ENCODE data around the gene JTB. TPM values are rescaled to one million over a fixed set of nuclear protein-coding genes. Genes with fewer than 3 reads are reported as not detected.

JTB gene
- total and polyA plus RNA-seq, 5 donors, result 92.1 to 143 (median 107) TPM

DNA sequence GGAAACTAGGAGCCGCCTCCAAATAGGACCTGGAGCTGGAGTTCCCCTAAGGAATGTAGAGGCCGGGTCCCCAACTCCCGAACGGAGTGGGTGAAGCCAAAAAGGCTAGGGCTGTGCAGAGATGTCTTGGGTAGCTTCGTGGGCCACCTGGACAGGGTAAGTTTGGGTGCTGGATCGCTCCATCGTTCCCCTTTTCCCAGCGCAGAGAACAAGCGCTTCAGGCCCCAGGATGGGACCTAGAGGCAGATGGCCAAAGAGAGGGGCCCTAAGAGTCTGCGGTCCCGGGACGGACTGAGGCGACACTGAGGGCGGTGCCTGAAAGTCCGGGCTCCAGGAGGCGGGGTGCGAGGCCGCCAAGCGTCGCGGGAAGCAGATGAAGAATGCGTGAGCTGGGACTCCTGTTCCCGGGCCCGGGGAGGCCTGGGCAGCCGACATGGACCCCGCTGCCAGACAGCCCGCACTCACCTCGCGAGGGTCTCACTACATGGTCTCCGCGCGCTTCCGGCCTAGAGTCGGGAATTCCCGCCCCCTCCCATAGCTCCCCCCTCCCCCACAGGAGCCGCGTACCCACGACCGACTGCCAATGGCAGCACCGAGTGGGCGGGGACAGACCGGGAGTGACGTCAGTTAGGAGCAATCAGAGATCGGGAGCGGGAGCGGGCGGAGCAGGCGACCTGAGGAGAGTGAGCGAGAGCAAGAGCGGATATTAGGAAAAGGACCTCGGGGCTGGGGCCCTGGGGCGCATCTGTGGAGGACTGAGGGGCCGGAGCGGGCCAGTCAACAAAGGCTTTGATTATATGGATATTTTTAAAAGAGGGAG, 14.2 kb downstream of the JTB start, which contains the start of gene SLC39A1:
Gene SLC39A1, minus strand, starts transcription at position 508 of the 820 bp plus-strand sequence. CDS start 822 bp downstream, outside the sequence.
- peaks cover 15% of the 10 kb centered on the region for H3K4me1 ChIP-seq (ENCODE audit: control insufficient read depth, insufficient read depth, low read length)
- peak; percentile 86 to 88 for ATAC-seq
- H3K27me3 ChIP-seq (ENCODE audit: control insufficient read depth, insufficient read depth), result no peaks in the 10 kb centered on the region
- intact Hi-C loops (cut with DNase I), result no loop called here
- DNase-seq, result peak; percentile 98 to 100 (median 99)
- no peaks in the 10 kb centered on the region for H3K9me3 ChIP-seq (ENCODE audit: control insufficient read depth, low read length)
- H3K27ac ChIP-seq (ENCODE audit: low read length), result peak within 1 kb of the TSS; percentile 93
- under 1% methylated on average over 54 of the region's 54 CpGs for WGBS
- H3K4me3 ChIP-seq (ENCODE audit: low read length), result peak within 1 kb of the TSS; percentile 57

DNA sequence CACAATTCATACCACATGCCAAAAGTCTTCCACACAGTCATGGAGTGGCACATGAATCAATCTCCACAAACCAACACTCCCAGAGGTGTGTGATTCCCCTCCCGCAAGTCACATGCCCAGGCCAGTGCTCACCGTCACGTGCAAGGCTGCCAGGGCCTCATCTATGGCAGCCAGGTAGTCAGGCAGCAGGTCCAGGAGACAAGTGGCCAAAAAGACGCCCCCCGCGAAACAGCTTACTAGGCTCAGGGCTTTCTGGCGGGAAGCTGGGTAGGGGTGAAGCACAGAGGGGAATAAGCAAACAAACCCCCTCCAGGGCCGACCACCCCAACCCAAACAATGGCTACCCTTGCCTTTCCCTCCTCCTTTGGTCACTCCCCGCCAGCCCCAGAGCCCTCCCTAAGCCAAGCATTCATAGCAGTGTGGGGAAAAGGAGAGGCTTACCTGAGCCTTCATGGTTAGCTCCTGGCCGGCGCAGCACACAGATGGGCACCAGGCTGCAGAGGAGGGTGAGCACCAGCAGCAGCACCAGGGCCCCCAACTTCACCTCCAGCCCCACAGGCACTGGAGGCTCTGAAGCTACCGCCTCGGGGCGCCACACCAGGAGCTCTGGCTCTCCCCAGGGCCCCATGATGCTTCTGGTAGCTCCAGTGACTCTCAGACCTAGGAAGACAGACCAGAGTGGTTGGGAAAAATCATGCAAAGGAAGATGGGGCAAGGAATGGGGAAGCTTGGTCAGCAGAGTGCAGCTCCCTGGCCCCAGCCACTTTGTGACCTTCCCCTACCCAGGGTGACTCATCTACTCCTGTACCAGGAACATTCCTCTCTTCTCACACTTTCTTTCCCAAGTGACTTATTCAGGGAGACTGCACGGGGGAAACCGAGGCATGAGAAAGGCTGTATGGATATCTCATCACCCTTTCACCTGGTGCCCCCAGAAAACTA, 15.1 kb downstream of the JTB start:
- intact Hi-C loops (cut with DNase I), result no loop called here
- DNase-seq (peak; percentile 36 to 55 (median 50)), ATAC-seq (no peak)
- peaks cover 12% of the 10 kb centered on the region for H3K4me1 ChIP-seq (ENCODE audit: control insufficient read depth, insufficient read depth, low read length)
- WGBS, result 42% methylated on average over 16 of the region's 16 CpGs
- peak overlapping the region; percentile 93 for H3K27ac ChIP-seq (ENCODE audit: low read length)
- H3K9me3 ChIP-seq (ENCODE audit: control insufficient read depth, low read length), result no peaks in the 10 kb centered on the region
- peak overlapping the region; percentile 57 for H3K4me3 ChIP-seq (ENCODE audit: low read length)
- H3K27me3 ChIP-seq (ENCODE audit: control insufficient read depth, insufficient read depth), result no peaks in the 10 kb centered on the region

DNA sequence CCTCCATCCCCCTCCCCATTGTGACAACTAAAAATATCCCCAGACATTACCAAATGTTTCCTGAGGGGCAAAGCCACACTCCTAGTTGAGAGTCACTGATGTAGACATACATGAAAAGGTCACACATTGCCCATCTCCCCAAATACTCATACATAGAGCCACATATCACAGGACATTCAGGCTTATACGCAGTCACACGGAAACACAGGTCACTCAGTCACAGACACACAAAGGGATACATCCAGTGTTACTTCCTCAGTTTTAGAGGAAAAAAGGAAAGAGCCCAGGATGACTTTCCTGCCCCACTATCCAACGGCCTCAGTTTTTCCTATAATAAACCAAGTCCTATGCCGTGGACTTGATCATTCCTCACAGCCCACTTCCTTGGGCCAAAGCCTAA, 16.1 kb downstream of the JTB start:
- intact Hi-C loops (cut with DNase I), result no loop called here
- DNase-seq, result no peak
- H3K4me1 ChIP-seq (ENCODE audit: control insufficient read depth, insufficient read depth, low read length), result peaks cover 12% of the 10 kb centered on the region
- ATAC-seq, result no peak
- H3K4me3 ChIP-seq (ENCODE audit: low read length), result no peak overlapping the region
- no peaks in the 10 kb centered on the region for H3K27me3 ChIP-seq (ENCODE audit: control insufficient read depth, insufficient read depth)
- 65% methylated on average over 4 of the region's 4 CpGs for WGBS
- no peaks in the 10 kb centered on the region for H3K9me3 ChIP-seq (ENCODE audit: control insufficient read depth, low read length)
- H3K27ac ChIP-seq (ENCODE audit: low read length), result peak overlapping the region; percentile 36

DNA sequence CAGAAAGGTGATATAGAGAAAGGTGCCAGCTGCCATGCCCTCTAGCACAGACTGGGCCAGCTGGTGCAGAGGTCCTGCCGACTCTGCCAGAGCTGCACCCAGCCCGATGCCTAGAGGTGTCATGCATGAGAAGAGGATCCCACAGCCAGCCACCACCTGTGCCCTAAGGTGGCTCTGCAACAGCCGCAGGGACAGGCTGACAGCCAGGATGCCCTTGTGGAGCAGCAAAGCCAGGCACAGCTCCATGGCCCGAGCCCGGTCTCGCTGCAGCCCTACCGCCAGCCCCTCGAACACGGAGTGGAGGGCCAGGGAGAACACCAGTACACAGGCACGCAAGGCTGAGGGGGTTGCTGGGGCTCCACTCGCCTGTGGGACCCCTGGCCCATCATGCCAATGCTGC, 17.3 kb downstream of the JTB start:
- H3K4me1 ChIP-seq (ENCODE audit: control insufficient read depth, insufficient read depth, low read length), result peaks cover 18% of the 10 kb centered on the region
- no peak for ATAC-seq

DNA sequence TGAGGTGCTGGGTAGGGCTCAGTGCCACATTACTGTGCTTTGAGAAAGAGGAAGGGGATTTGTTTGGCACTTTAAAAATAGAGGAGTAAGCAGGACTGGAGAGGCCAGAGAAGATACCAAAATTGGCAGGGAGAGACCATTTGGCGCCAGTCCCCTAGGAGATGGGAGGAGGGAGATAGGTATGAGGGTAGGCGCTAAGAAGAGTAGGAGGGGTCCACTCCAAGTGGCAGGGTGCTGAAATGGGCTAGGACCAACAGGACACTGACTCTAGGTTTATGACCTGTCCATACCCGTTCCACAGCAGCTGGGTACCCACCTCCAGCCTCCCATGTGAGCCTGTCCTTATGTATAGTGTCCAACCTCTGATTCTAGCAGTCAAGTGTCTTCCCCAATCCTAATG, 18.0 kb downstream of the JTB start:
- ATAC-seq (no peak), DNase-seq (peak in 1 of 3 donors; percentile 61)
- 37% methylated on average over 3 of the region's 3 CpGs for WGBS
- Histone ChIP-seq H3K27ac (ENCODE audit: low read length) (peak overlapping the region; percentile 82), H3K4me1 (ENCODE audit: control insufficient read depth, insufficient read depth, low read length) (peaks cover 18% of the 10 kb centered on the region), H3K9me3 (ENCODE audit: control insufficient read depth, low read length) (no peaks in the 10 kb centered on the region), H3K4me3 (ENCODE audit: low read length) (no peak overlapping the region), H3K27me3 (ENCODE audit: control insufficient read depth, insufficient read depth) (no peaks in the 10 kb centered on the region)
- intact Hi-C loops (cut with DNase I), result no loop called here

More for the DNA sequence above, 17.3 kb downstream of the JTB start:
- 90% methylated on average over 11 of the region's 11 CpGs for WGBS
- DNase-seq, result peak in 2 of 3 donors; percentile 55 to 64
- no peaks in the 10 kb centered on the region for H3K9me3 ChIP-seq (ENCODE audit: control insufficient read depth, low read length)
- intact Hi-C loops (cut with DNase I), result no loop called here
- H3K27ac ChIP-seq (ENCODE audit: low read length), result peak overlapping the region; percentile 82
- H3K4me3 ChIP-seq (ENCODE audit: low read length), result no peak overlapping the region
- H3K27me3 ChIP-seq (ENCODE audit: control insufficient read depth, insufficient read depth), result no peaks in the 10 kb centered on the region

DNA sequence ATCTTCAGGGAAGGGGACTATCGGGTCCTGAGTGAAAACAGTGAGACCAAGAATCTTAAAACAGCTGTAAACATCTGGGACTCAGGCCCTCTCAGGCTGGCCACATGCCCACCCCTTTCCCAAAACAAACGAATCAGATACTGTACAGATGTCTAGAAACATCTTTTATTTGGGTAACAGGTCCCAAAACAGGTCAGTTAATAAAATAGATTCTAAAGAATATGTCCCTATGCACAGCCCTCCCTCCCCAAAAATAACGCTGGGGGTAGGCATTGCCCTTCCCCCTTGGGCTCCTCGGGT, 18.6 kb downstream of the JTB start:
- ATAC-seq, result no peak

DNA sequence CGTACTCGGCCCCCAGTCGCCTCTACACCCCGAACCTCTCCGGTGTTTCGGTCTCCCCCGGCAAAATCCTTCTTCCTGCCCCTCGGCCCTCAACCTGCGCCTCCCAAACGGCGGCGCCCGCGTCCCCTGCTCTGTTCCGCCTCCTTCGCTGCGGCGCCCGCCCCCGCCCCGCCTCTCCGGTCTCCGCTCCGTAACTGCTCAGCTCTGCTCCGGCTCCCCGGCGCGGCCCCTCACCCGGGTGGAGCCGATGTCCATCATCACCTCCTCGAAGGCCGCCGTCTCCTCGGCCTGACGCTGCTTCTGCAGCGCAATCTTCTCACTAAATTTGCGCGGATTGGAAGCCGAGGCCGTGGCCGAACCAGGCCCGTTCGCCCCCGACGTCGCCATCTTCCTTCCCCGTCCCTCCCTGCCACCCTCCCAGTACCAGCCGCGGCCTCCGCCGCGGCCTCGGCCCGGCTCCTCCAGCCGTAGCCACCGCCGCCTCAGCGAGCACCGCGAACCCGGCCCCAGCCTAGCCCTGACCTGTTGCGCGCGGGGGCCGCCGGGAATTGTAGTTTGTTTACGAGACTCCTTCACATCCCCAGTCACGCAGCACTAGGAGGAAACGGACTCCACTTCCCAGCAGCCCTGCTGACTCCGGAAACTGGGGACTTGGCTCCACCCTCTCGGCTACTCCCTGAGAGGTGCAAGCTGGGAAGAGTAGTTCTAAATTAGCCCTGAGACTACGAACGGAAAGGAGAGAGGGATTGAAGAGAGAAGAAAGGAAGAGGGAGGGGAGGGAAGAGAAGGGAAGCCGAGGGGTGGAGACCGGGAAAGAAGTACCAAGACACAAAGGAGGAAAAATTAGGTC, 19.1 kb downstream of the JTB start, which contains the start of gene CRTC2:
Gene CRTC2, minus strand, starts transcription at position 502 of the 850 bp plus-strand sequence. Its CDS starts 115 bp downstream, at position 387.
- peak; percentile 91 to 92 for ATAC-seq
- H3K9me3 ChIP-seq (ENCODE audit: control insufficient read depth, low read length), result no peaks in the 10 kb centered on the region
- H3K27ac ChIP-seq (ENCODE audit: low read length), result peak within 1 kb of the TSS; percentile 92
- H3K4me1 ChIP-seq (ENCODE audit: control insufficient read depth, insufficient read depth, low read length), result peaks cover 18% of the 10 kb centered on the region
- WGBS, result under 1% methylated on average over 74 of the region's 75 CpGs
- peak; percentile 99 to 100 (median 99) for DNase-seq
- intact Hi-C loops (cut with DNase I), result no loop called here
- H3K4me3 ChIP-seq (ENCODE audit: low read length), result peak within 1 kb of the TSS; percentile 78
- H3K27me3 ChIP-seq (ENCODE audit: control insufficient read depth, insufficient read depth), result no peaks in the 10 kb centered on the region

More for the DNA sequence above, 18.6 kb downstream of the JTB start:
- H3K27me3 ChIP-seq (ENCODE audit: control insufficient read depth, insufficient read depth), result no peaks in the 10 kb centered on the region
- DNase-seq, result peak in 1 of 3 donors; percentile 77
- H3K4me1 ChIP-seq (ENCODE audit: control insufficient read depth, insufficient read depth, low read length), result peaks cover 18% of the 10 kb centered on the region
- 8% methylated on average over 4 of the region's 4 CpGs for WGBS
- intact Hi-C loops (cut with DNase I), result no loop called here
- peak overlapping the region; percentile 82 for H3K27ac ChIP-seq (ENCODE audit: low read length)
- H3K9me3 ChIP-seq (ENCODE audit: control insufficient read depth, low read length), result no peaks in the 10 kb centered on the region
- no peak overlapping the region for H3K4me3 ChIP-seq (ENCODE audit: low read length)

DNA sequence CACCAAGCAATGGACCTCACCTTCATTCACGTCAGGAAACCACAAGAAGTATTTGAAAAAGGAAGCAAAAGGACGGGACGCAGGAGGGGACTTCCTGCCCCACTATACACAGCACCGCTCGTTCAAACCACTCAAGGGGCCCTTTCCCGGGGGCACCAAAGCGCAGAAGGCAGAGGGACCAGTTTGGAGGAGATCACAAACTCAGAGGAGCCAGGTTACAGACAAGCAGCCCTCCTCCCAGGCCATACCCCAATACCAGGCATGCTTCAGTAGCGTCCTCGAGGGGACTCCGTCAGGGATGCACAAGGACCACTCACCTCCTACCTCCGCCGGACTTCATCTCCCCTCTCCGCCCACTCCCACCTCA, 19.7 kb downstream of the JTB start:
- H3K27me3 ChIP-seq (ENCODE audit: control insufficient read depth, insufficient read depth), result no peaks in the 10 kb centered on the region
- H3K4me1 ChIP-seq (ENCODE audit: control insufficient read depth, insufficient read depth, low read length), result peaks cover 18% of the 10 kb centered on the region
- H3K4me3 ChIP-seq (ENCODE audit: low read length), result peak overlapping the region; percentile 78
- intact Hi-C loops (cut with DNase I), result no loop called here
- H3K9me3 ChIP-seq (ENCODE audit: control insufficient read depth, low read length), result no peaks in the 10 kb centered on the region
- H3K27ac ChIP-seq (ENCODE audit: low read length), result peak overlapping the region; percentile 92
- 1% methylated on average over 13 of the region's 13 CpGs for WGBS
- ATAC-seq (peak; percentile 0 to 7), DNase-seq (no peak)

DNA sequence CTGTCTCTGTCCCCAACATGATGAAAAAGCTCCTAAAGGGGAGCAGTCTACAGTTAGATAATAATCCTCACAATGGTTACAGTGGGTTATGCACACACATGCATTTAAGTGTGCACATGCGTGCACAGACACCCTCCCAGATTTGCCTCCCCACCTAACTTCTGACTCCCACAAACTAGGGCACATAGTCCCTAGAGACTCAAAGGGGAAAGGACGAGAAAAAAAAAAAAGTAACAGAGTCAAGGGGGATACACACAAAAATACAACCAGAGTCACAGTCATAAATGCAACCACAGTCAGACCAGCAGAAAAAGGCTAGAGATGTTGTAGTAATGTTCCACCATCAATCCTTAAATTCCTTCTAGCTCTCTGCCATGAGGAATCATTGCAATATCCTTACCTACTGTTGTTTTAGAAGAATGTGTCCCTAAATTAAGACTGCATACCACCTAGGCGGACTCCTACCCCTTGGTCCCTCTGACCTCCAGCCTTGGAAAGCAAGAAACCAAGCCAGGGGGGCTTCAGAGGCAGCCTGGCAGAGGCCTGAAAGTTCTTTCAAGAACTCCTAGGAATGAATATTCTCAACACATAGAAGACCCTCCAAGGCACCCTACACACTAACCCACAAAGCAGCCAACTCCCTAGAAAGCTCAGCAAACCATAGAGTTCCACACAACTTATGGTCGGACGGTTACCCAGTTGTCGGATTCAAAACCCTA, 20.3 kb downstream of the JTB start:
- intact Hi-C loops (cut with DNase I), result no loop called here
- Histone ChIP-seq H3K27ac (ENCODE audit: low read length) (no peak overlapping the region), H3K4me3 (ENCODE audit: low read length) (peak overlapping the region; percentile 78), H3K4me1 (ENCODE audit: control insufficient read depth, insufficient read depth, low read length) (peaks cover 15% of the 10 kb centered on the region), H3K27me3 (ENCODE audit: control insufficient read depth, insufficient read depth) (no peaks in the 10 kb centered on the region), H3K9me3 (ENCODE audit: control insufficient read depth, low read length) (no peaks in the 10 kb centered on the region)
- no peak for ATAC-seq
- DNase-seq, result peak in 1 of 3 donors; percentile 6
- WGBS, result 30% methylated on average over 6 of the region's 6 CpGs

DNA sequence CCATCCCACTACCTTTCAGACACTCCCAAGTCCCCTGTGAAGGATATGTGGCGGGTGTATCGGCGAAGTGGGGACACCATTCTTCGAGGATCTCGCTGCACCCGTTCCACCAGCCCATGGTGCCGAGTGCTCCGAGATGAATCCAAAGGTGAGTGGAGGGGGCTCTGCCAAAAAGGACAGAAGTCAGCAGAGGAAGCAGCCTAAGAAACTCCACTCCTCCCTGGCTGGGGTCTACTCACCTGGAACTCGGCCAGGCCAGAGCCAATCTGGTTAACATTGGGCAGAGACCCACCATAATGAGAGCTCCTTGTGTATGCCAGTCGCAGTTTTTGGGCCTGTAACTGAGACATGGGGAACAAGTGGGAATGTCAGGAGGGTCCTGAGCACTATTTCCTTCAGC, 22.6 kb downstream of the JTB start:
- intact Hi-C loops (cut with DNase I), result no loop called here
- Histone ChIP-seq H3K27ac (ENCODE audit: low read length) (no peak overlapping the region), H3K4me1 (ENCODE audit: control insufficient read depth, insufficient read depth, low read length) (peaks cover 11% of the 10 kb centered on the region), H3K4me3 (ENCODE audit: low read length) (no peak overlapping the region), H3K27me3 (ENCODE audit: control insufficient read depth, insufficient read depth) (no peaks in the 10 kb centered on the region), H3K9me3 (ENCODE audit: control insufficient read depth, low read length) (no peaks in the 10 kb centered on the region)
- WGBS, result 94% methylated on average over 10 of the region's 10 CpGs
- peak in 1 of 3 donors; percentile 9 for DNase-seq
- ATAC-seq, result no peak

Measured in right cardiac atrium (tissue), 5 donors.